ENCODE data around the gene CD164. TPM values are rescaled to one million over a fixed set of nuclear protein-coding genes. Genes with fewer than 3 reads are reported as not detected.

Gene CD164
- total RNA-seq, 4 donors from 2014 or later, result 119 to 175 (median 129) TPM

GRCh38 chr6:109383438-109383940 lies 1.2 kb upstream of the CD164 start:
- H3K36me3 ChIP-seq, result peaks cover 0 to under 1% (median 0%) of the 10 kb centered on the region in 3 donors
- H3K9me3 ChIP-seq, result no peaks in the 10 kb centered on the region
- H3K27me3 ChIP-seq, result no peaks in the 10 kb centered on the region
- TF ChIP-seq CTCF (IDR thresholded peaks at IDR 0.05), result no peak
- TF ChIP-seq POLR2A (IDR thresholded peaks at IDR 0.05), result no peak
- peak overlapping the region; percentile 99 to 100 (median 100) for H3K27ac ChIP-seq
- DNase-seq (ENCODE audit: low spot score in 2 of 2), result no peak
- 17 to 19% methylated on average over 5 of the region's 5 CpGs for WGBS, 2 donors
- peak overlapping the region; percentile 87 to 99 (median 98) for H3K4me3 ChIP-seq
- peaks cover 0 to 41% (median 20%) of the 10 kb centered on the region in 4 donors for H3K4me1 ChIP-seq

GRCh38 chr6:109382576-109383437 lies 540 bp upstream of the CD164 start:
- H3K9me3 ChIP-seq, result no peaks in the 10 kb centered on the region
- DNase-seq (ENCODE audit: low spot score in 2 of 2), result peak; percentile 89
- WGBS, 2 donors, result 1% methylated on average over 42 of the region's 42 CpGs
- TF ChIP-seq EP300 (IDR thresholded peaks at IDR 0.05) (peak; percentile 59 to 75), POLR2A (IDR thresholded peaks at IDR 0.05) (peak; percentile 6 to 47), CTCF (IDR thresholded peaks at IDR 0.05) (peak; percentile 29 to 71 (median 43))
- H3K4me1 ChIP-seq, result peaks cover 0 to 48% (median 22%) of the 10 kb centered on the region in 4 donors
- peak overlapping the region; percentile 99 to 100 (median 100) for H3K27ac ChIP-seq
- H3K36me3 ChIP-seq, result peaks cover 0 to 7% (median 0%) of the 10 kb centered on the region in 3 donors
- no peaks in the 10 kb centered on the region for H3K27me3 ChIP-seq
- H3K4me3 ChIP-seq, result peak overlapping the region; percentile 87 to 99 (median 98)

DNA sequence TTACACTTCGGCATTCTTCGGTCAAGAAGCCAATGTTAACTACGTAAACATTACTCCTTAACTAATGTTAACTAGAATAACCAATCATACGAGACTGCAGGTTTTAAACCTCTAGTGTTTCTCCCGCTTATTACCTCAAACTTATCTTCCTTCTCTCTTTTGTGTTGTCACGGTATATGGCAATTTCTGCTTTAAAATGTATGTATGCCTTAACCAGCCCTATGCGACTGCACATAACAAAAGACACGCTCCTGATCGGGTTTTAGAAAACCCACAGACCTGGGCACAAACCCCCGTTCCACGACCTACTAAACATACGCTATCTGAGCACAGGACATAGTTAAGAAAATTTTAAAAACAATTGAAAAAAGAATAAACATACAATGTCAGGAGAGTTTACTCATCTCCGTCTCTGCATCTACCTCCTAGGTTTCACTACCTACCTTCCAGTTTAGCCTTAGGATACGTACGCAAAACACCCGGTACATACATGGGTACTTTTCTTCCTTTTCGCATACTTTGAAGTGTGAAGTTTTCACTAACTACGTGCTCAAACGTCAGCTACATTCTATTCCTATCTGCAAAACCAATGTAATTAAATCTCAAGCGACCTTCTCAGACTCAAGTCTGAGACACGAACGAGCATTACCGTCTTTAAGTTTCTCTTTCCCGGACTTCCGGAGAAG lies 1.1 kb downstream of the CD164 start:
- 0 to 1% methylated on average over 25 of the region's 25 CpGs for WGBS, 2 donors
- TF ChIP-seq POLR2A (IDR thresholded peaks at IDR 0.05) (no peak), EP300 (IDR thresholded peaks at IDR 0.05) (no peak), CTCF (IDR thresholded peaks at IDR 0.05) (no peak)
- no peak for DNase-seq (ENCODE audit: low spot score in 2 of 2)
- H3K27ac ChIP-seq, result peak overlapping the region; percentile 99 to 100 (median 100)
- no peaks in the 10 kb centered on the region for H3K9me3 ChIP-seq
- no peaks in the 10 kb centered on the region for H3K27me3 ChIP-seq
- peak overlapping the region; percentile 87 to 99 (median 98) for H3K4me3 ChIP-seq
- H3K4me1 ChIP-seq, result peaks cover 0 to 62% (median 22%) of the 10 kb centered on the region in 4 donors
- peaks cover 0 to 23% (median 8%) of the 10 kb centered on the region in 3 donors for H3K36me3 ChIP-seq

DNA sequence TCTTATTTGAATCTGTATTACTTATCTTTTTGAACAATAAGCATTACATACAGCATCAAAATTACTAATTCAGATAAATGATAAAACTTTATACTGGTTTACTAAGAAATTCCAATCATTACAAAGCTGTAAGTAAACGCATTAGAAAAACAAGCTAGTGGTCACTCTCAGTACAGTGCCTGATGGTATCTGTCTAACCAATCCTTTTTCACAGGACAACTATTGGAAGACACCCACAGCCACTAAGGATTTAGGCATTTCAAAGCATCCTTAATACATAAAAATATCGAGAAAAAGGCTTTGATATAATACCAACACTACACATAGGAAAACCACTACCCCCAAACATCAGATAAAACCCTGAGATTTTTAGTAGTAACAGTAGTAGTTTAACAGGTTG lies 2.6 kb downstream of the CD164 start:
- peak overlapping the region in 1 of 4 donors; percentile 11 for H3K27ac ChIP-seq
- peaks cover 0 to 38% (median 11%) of the 10 kb centered on the region in 3 donors for H3K36me3 ChIP-seq
- WGBS, 2 donors, result 30 to 32% methylated on average over 2 of the region's 2 CpGs
- no peak for DNase-seq (ENCODE audit: low spot score in 2 of 2)
- no peaks in the 10 kb centered on the region for H3K9me3 ChIP-seq
- peak overlapping the region in 2 of 4 donors; percentile 97 to 99 for H3K4me3 ChIP-seq
- no peak for TF ChIP-seq EP300 (IDR thresholded peaks at IDR 0.05)
- TF ChIP-seq POLR2A (IDR thresholded peaks at IDR 0.05), result no peak
- no peak for TF ChIP-seq CTCF (IDR thresholded peaks at IDR 0.05)
- H3K4me1 ChIP-seq, result peaks cover 0 to 59% (median 22%) of the 10 kb centered on the region in 4 donors
- no peaks in the 10 kb centered on the region for H3K27me3 ChIP-seq

Measured in tibial nerve (tissue), 4 donors.